ENCODE measurements around the gene PRSS57. TPM values are rescaled to one million over a fixed set of nuclear protein-coding genes. Genes with fewer than 3 reads are reported as not detected.

The PRSS57 gene
- total and polyA plus RNA-seq, 2 of the 13 experiments (the other 11 are each of a cell fraction or from before 2014, with no cell fraction given), result 0.12 TPM; not detected in 1

GRCh38 chr19:663682-664117 is 31.6 kb downstream of the PRSS57 start (continued):
- TF ChIP-seq CSRNP1 (CRISPR knock-in tag; IDR thresholded peaks at IDR 0.05), result 0 out of 2 replicates have a peak, but pooled peaks have one; percentile 24
- TF ChIP-seq TFDP2 (CRISPR knock-in tag; IDR thresholded peaks at IDR 0.05), result no peak
- no peak for TF ChIP-seq GTF3A (CRISPR knock-in tag; conservative IDR thresholded peaks at IDR 0.05)
- TF ChIP-seq ZNF205 (CRISPR knock-in tag; IDR thresholded peaks at IDR 0.05), result 0 out of 2 replicates have a peak, but pooled peaks have one; percentile 2
- TF ChIP-seq ZNF10 (CRISPR knock-in tag; IDR thresholded peaks at IDR 0.05; ENCODE audit: borderline replicate concordance, low read depth), result no peak; the same call in 1 of the 2 replicates
- no peak for TF ChIP-seq ZNF256 (CRISPR knock-in tag; conservative IDR thresholded peaks at IDR 0.05)
- no peak for TF ChIP-seq ZNF280D (CRISPR knock-in tag; IDR thresholded peaks at IDR 0.05)
- TF ChIP-seq ZFP41 (CRISPR knock-in tag; IDR thresholded peaks at IDR 0.05; ENCODE audit: borderline replicate concordance), result no peak
- no peak for TF ChIP-seq NBN (conservative IDR thresholded peaks at IDR 0.05)
- TF ChIP-seq ZNF317 (CRISPR knock-in tag; IDR thresholded peaks at IDR 0.05), result no peak
- no peak for TF ChIP-seq ZNF30 (CRISPR knock-in tag; IDR thresholded peaks at IDR 0.05)
- no peak; the same call in 1 of the 2 replicates for TF ChIP-seq NFYC (CRISPR knock-in tag; IDR thresholded peaks at IDR 0.05)
- TF ChIP-seq ADNP (CRISPR knock-in tag; IDR thresholded peaks at IDR 0.05), result no peak
- TF ChIP-seq ZBTB7B (CRISPR knock-in tag; IDR thresholded peaks at IDR 0.05), result no peak
- TF ChIP-seq SSRP1 (CRISPR knock-in tag; IDR thresholded peaks at IDR 0.05), result no peak
- TF ChIP-seq ZNF326 (CRISPR knock-in tag; IDR thresholded peaks at IDR 0.05; ENCODE audit: borderline replicate concordance), result no peak
- no peak for TF ChIP-seq NFRKB (IDR thresholded peaks at IDR 0.05)
- TF ChIP-seq ZNF792 (CRISPR knock-in tag; IDR thresholded peaks at IDR 0.05), result no peak
- no peak for TF ChIP-seq PHF5A (CRISPR knock-in tag; IDR thresholded peaks at IDR 0.05; ENCODE audit: low read depth, unreplicated experiment)
- no peak for TF ChIP-seq MIER3 (CRISPR knock-in tag; IDR thresholded peaks at IDR 0.05; ENCODE audit: borderline replicate concordance)
- TF ChIP-seq ZNF33B (CRISPR knock-in tag; IDR thresholded peaks at IDR 0.05), result no peak
- TF ChIP-seq ZNF746 (CRISPR knock-in tag; IDR thresholded peaks at IDR 0.05), result no peak
- no peak for TF ChIP-seq REXO4 (CRISPR knock-in tag; IDR thresholded peaks at IDR 0.05; ENCODE audit: borderline replicate concordance)
- TF ChIP-seq ZBTB2 (CRISPR knock-in tag; IDR thresholded peaks at IDR 0.05; ENCODE audit: low read depth), result no peak
- TF ChIP-seq MAF1 (CRISPR knock-in tag; IDR thresholded peaks at IDR 0.05; ENCODE audit: borderline replicate concordance), result no peak
- no peak for TF ChIP-seq POLR2AphosphoS5 (IDR thresholded peaks at IDR 0.05; ENCODE audit: low read depth, low read length)
- TF ChIP-seq ATF3 (CRISPR knock-in tag; IDR thresholded peaks at IDR 0.05), result no peak

Data from HepG2 (cell line).